Prostate gland (tissue), 2 donors: ENCODE measurements around the gene CLEC3B. TPM values are rescaled to one million over a fixed set of nuclear protein-coding genes. Genes with fewer than 3 reads are reported as not detected.

Experiments used
- DNase-seq: peaks from one replicate; pipeline ENCODE4 v3.0.0-alpha.2; 2019; ENCODE audit warnings: low spot score
- H3K27ac ChIP-seq, 2 donors: fragments of 200-600 bp; sonication (generic); 2 replicates each; pipeline ENCODE4 v1.5.1; 2017 to 2019
- H3K27me3 ChIP-seq: fragments of 200-600 bp; sonication (generic); replicated peaks from 2 replicates; pipeline ENCODE4 v1.5.1; 2019; ENCODE audit not compliant: insufficient read depth
- H3K36me3 ChIP-seq, 2 donors: fragments of 200-600 bp; sonication (generic); 1 replicate in 1 of 2; 2 replicates in 1 of 2; pipeline versions ENCODE4 v1.5.1 to v1.8.1; 2017 to 2019
- H3K4me1 ChIP-seq: fragments of 200-600 bp; sonication (generic); replicated peaks from 2 replicates; pipeline ENCODE4 v1.5.1; 2019
- H3K4me3 ChIP-seq, 2 donors: fragments of 200-600 bp; sonication (generic); 2 replicates each; pipeline ENCODE4 v1.5.1; 2017 to 2019
- H3K9me3 ChIP-seq: fragments of 200-600 bp; sonication (generic); 2 replicates; pipeline ENCODE4 v1.5.1; 2017
- CTCF ChIP-seq, 4 experiments: fragments of 200-600 bp in 2 of 4; fragments of 450-650 bp in 2 of 4; sonication (generic) in 2 of 4; IDR thresholded peaks; 1 replicate in 3 of 4; 2 replicates in 1 of 4; pipeline ENCODE4 v1.5.1; 2016 to 2019; ENCODE audit warnings: antibody characterized with exemption in 4 of 4, mild to moderate bottlenecking in 2 of 4, moderate library complexity in 2 of 4
- POLR2A ChIP-seq: fragments of 450-650 bp; IDR thresholded peaks from one replicate; pipeline ENCODE4 v1.6.1; 2016; ENCODE audit warnings: antibody characterized with exemption, mild to moderate bottlenecking
- POLR2AphosphoS5 ChIP-seq: sonication (generic); formaldehyde crosslinking; IDR thresholded peaks from one replicate; pipeline ENCODE4 v1.6.1; 2017; ENCODE audit warnings: antibody characterized with exemption
- WGBS: methylation state at CpG from one replicate; pipeline ENCODE4 v1.1.5; 2018; 5-methylcytosine and 5-hydroxymethylcytosine counted together
- intact Hi-C: fragments of 100-400 bp; cut with DNase I; formaldehyde crosslinking; loops from one replicate; pipeline ENCODE4 v1.14.2; 2022
- total RNA-seq, 2 donors: library from RNA; depleted of rRNA; stranded (reverse); fragments of >200 nt; gene quantifications; one replicate each; pipeline ENCODE4 v1.1.0, GENCODE V29; 2016

Gene CLEC3B
- total RNA-seq, result 10 to 100 TPM; 16.0 to 61.1 TPM

DNA sequence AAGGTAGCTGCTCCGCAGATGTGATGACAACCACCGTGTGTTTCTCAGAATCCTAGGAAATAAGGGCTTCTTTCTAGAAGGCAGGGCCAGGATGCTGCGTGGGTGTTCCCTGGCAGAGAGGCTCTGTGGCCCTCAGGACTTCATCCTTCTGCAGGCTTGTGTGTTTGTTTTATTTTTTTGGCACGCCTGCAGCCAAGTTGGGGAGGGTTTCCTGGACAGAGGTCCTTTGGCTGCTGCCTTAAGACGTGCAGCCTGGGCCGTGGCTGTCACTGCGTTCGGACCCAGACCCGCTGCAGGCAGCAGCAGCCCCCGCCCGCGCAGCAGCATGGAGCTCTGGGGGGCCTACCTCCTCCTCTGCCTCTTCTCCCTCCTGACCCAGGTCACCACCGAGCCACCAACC lies at the start of gene CLEC3B:
Gene CLEC3B (plus strand): TSS at position 266 of the 400 bp plus-strand sequence. CDS start 60 bp downstream, at position 326.
- intact Hi-C loops, result no loop called here
- Histone ChIP-seq H3K4me3 (no peak within 1 kb of the TSS), H3K36me3 (no peaks in the 10 kb centered on the region), H3K9me3 (no peaks in the 10 kb centered on the region), H3K27ac (peak within 1 kb of the TSS in 1 of 2 donors; percentile 21), H3K4me1 (no peaks in the 10 kb centered on the region), H3K27me3 (no peaks in the 10 kb centered on the region)
- TF ChIP-seq POLR2A (no peak), POLR2AphosphoS5 (peak; percentile 35), CTCF (IDR thresholded peaks at IDR 0.05) (no peak)
- peak; percentile 27 for DNase-seq
- 6% methylated on average over 12 of the region's 13 CpGs for WGBS

DNA sequence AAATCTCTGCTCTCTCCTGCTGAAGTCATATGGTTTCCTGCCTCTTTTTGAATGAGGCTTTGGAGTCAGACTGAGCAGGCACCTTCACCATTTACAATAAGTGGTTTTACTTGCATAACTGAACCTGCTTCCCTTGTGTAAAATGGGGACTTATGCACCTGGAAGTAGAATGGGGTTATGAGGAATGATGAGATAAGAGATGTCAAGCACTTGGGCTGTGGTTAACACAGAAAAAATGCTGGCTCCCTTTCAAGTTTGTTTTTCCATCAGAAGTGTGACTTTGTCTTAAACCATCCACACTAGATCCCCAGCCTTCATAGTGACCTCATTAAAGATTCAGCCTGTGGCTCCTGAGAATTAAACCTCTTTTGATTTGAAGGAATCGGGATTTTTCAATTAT lies 44.9 kb upstream of the CLEC3B start:
- no peak overlapping the region for H3K27ac ChIP-seq
- DNase-seq, result no peak
- H3K27me3 ChIP-seq, result no peaks in the 10 kb centered on the region
- intact Hi-C loops, result no loop called here
- no peak overlapping the region for H3K4me3 ChIP-seq
- no peaks in the 10 kb centered on the region for H3K9me3 ChIP-seq
- TF ChIP-seq POLR2A (no peak), CTCF (IDR thresholded peaks at IDR 0.05) (no peak), POLR2AphosphoS5 (no peak)
- WGBS, result 92% methylated on average over 1 of the region's 1 CpG
- H3K4me1 ChIP-seq, result peaks cover 3% of the 10 kb centered on the region
- no peaks in the 10 kb centered on the region for H3K36me3 ChIP-seq

DNA sequence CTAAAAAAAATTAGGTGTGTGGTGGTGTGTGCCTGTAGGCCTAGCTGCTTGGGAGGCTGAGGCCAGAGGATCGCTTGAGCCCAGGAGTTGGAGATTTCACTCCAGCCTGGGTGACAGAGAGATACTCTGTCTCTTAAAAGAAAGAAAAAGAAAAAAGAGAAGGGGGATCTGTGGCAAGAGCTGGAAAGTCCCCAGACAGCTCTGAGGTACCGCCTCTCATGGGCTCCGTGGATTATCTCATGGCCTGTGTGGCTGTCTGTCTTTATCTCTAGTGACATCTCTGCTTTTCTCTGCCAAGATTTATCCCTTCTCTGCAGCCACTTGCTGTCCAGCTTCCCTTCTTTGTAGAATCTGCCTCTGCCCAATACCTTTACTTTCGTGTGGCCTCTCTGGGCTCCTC lies 44.4 kb upstream of the CLEC3B start:
- WGBS, result 70% methylated on average over 4 of the region's 4 CpGs
- intact Hi-C loops, result no loop called here
- no peak for TF ChIP-seq POLR2A
- no peak overlapping the region for H3K4me3 ChIP-seq
- no peak overlapping the region for H3K27ac ChIP-seq
- no peaks in the 10 kb centered on the region for H3K36me3 ChIP-seq
- no peak for DNase-seq
- no peaks in the 10 kb centered on the region for H3K27me3 ChIP-seq
- H3K9me3 ChIP-seq, result no peaks in the 10 kb centered on the region
- peaks cover 3% of the 10 kb centered on the region for H3K4me1 ChIP-seq

GRCh38 chr3:44982817-44983216 lies 43.3 kb upstream of the CLEC3B start:
- WGBS, result 64% methylated on average over 3 of the region's 3 CpGs
- no peaks in the 10 kb centered on the region for H3K4me1 ChIP-seq
- H3K4me3 ChIP-seq, result no peak overlapping the region
- H3K27me3 ChIP-seq, result no peaks in the 10 kb centered on the region
- TF ChIP-seq POLR2A (no peak), POLR2AphosphoS5 (no peak), CTCF (IDR thresholded peaks at IDR 0.05) (no peak)
- H3K36me3 ChIP-seq, result no peaks in the 10 kb centered on the region
- H3K9me3 ChIP-seq, result no peaks in the 10 kb centered on the region
- peak overlapping the region; percentile 47 to 52 for H3K27ac ChIP-seq
- no peak for DNase-seq
- intact Hi-C loops, result no loop called here

- DNase-seq, result peak; percentile 57
- 29% methylated on average over 1 of the region's 1 CpG for WGBS
- H3K9me3 ChIP-seq, result no peaks in the 10 kb centered on the region
- no peaks in the 10 kb centered on the region for H3K36me3 ChIP-seq
- peak overlapping the region; percentile 47 to 52 for H3K27ac ChIP-seq
- H3K4me3 ChIP-seq, result no peak overlapping the region
- intact Hi-C loops, result no loop called here
- TF ChIP-seq CTCF (IDR thresholded peaks at IDR 0.05) (peak in 1 of 4 experiments; percentile 8), POLR2A (no peak), POLR2AphosphoS5 (peak; percentile 67)
- no peaks in the 10 kb centered on the region for H3K27me3 ChIP-seq
- no peaks in the 10 kb centered on the region for H3K4me1 ChIP-seq
Observed at GRCh38 chr3:44983484-44983941, 42.6 kb upstream of the CLEC3B start.
